Mesenchymal stem cell (in vitro differentiated cells and primary cell): ENCODE results near the gene OR2A42.
"Not testable (repeated sequence)": the region's sequence is repeated elsewhere in the genome, so short reads cannot be mapped to it uniquely, and the experiment has no call there.

Source experiments
- DNase-seq: peaks from one replicate; pipeline ENCODE4 v3.0.0-alpha.2; 2013
- H2AFZ ChIP-seq: one replicate; pipeline ENCODE4 v1.6.1; 2013; ENCODE audit warnings: low read depth, mild to moderate bottlenecking, control low read depth, inconsistent platforms, low read length, moderate library complexity
- H2AK5ac ChIP-seq: 2 replicates; pipeline ENCODE4 v1.6.1; 2013; ENCODE audit warnings: low read length, moderate library complexity, mild to moderate bottlenecking, inconsistent platforms; ENCODE audit not compliant: severe bottlenecking
- H2BK120ac ChIP-seq: one replicate; pipeline ENCODE4 v1.6.1; 2013; ENCODE audit warnings: low read depth, mild to moderate bottlenecking, inconsistent platforms, low read length, moderate library complexity
- H2BK12ac ChIP-seq, 2 experiments: one replicate each; pipeline ENCODE4 v1.6.1; 2013; ENCODE audit warnings: inconsistent platforms in 2 of 2, low read length in 2 of 2, mild to moderate bottlenecking in 2 of 2, moderate library complexity in 2 of 2, control low read depth in 1 of 2
- H2BK15ac ChIP-seq: one replicate; pipeline ENCODE4 v1.6.1; 2013; ENCODE audit warnings: mild to moderate bottlenecking, low read depth, inconsistent platforms; ENCODE audit not compliant: poor library complexity, severe bottlenecking
- H2BK5ac ChIP-seq: 2 replicates; pipeline ENCODE4 v1.6.1; 2013; ENCODE audit warnings: low read depth, mild to moderate bottlenecking, low read length, control low read depth, inconsistent platforms; ENCODE audit not compliant: poor library complexity, severe bottlenecking
- H3K14ac ChIP-seq, 2 experiments: one replicate each; pipeline ENCODE4 v1.6.1; 2013; ENCODE audit warnings: inconsistent platforms in 2 of 2, low read length in 2 of 2, control low read depth in 1 of 2, mild to moderate bottlenecking in 1 of 2, moderate library complexity in 1 of 2
- H3K18ac ChIP-seq, 2 experiments: one replicate each; pipeline ENCODE4 v1.6.1; 2013; ENCODE audit warnings: inconsistent platforms in 2 of 2, low read length in 2 of 2, control low read depth in 1 of 2, low read depth in 1 of 2, mild to moderate bottlenecking in 1 of 2
- H3K23ac ChIP-seq, 2 experiments: one replicate each; pipeline ENCODE4 v1.6.1; 2013; ENCODE audit warnings: inconsistent platforms in 2 of 2, low read length in 2 of 2, mild to moderate bottlenecking in 2 of 2, moderate library complexity in 2 of 2, control low read depth in 1 of 2
- H3K27ac ChIP-seq: 2 replicates; pipeline ENCODE4 v1.5.1; 2013; ENCODE audit warnings: mild to moderate bottlenecking, moderate library complexity, low read length, control low read depth, inconsistent platforms; ENCODE audit not compliant: poor library complexity, severe bottlenecking
- H3K27me3 ChIP-seq, 2 experiments: 2 replicates each; pipeline versions ENCODE4 v1.6.1 to v1.7.0; 2013; ENCODE audit warnings: low read length in 2 of 2, mild to moderate bottlenecking in 2 of 2, moderate library complexity in 2 of 2, control low read depth in 1 of 2, inconsistent platforms in 1 of 2; ENCODE audit not compliant: control insufficient read depth in 1 of 2, insufficient read depth in 1 of 2
- H3K36me3 ChIP-seq, 2 experiments: 2 replicates each; pipeline versions ENCODE4 v1.6.1 to v1.7.0; 2013; ENCODE audit warnings: low read length in 2 of 2, control low read depth in 1 of 2, inconsistent platforms in 1 of 2, low read depth in 1 of 2, mild to moderate bottlenecking in 1 of 2; ENCODE audit not compliant: insufficient read depth in 2 of 2, control insufficient read depth in 1 of 2
- H3K4ac ChIP-seq, 2 experiments: one replicate each; pipeline ENCODE4 v1.6.1; 2013; ENCODE audit warnings: inconsistent platforms in 2 of 2, low read length in 2 of 2, mild to moderate bottlenecking in 2 of 2, moderate library complexity in 2 of 2, control low read depth in 1 of 2, low read depth in 1 of 2
- H3K4me1 ChIP-seq: 2 replicates; pipeline ENCODE4 v1.6.1; 2013; ENCODE audit warnings: low read depth, low read length, control low read depth; ENCODE audit not compliant: control insufficient read depth, insufficient read depth
- H3K4me2 ChIP-seq: 2 replicates; pipeline ENCODE4 v1.6.1; 2013; ENCODE audit warnings: low read length, mild to moderate bottlenecking, inconsistent platforms; ENCODE audit not compliant: poor library complexity, severe bottlenecking
- H3K4me3 ChIP-seq, 2 experiments: 2 replicates each; pipeline versions ENCODE4 v1.5.1 to v1.7.0; 2013; ENCODE audit warnings: low read length in 2 of 2, mild to moderate bottlenecking in 2 of 2, control low read depth in 1 of 2, low read depth in 1 of 2; ENCODE audit not compliant: insufficient read depth in 1 of 2
- H3K79me1 ChIP-seq: replicated peaks from 2 replicates; pipeline ENCODE4 v1.6.1; 2013; ENCODE audit warnings: mild to moderate bottlenecking, control low read depth, low read length, inconsistent platforms; ENCODE audit not compliant: poor library complexity, severe bottlenecking
- H3K9ac ChIP-seq: 2 replicates; pipeline ENCODE4 v1.7.0; 2013; ENCODE audit warnings: mild to moderate bottlenecking, low read length, moderate library complexity
- H3K9me3 ChIP-seq: 2 replicates; pipeline ENCODE4 v1.7.0; 2013; ENCODE audit warnings: mild to moderate bottlenecking, low read length; ENCODE audit not compliant: control insufficient read depth
- H4K8ac ChIP-seq: one replicate; pipeline ENCODE4 v1.6.1; 2013; ENCODE audit warnings: inconsistent platforms, mild to moderate bottlenecking, low read length, moderate library complexity
- H4K91ac ChIP-seq: one replicate; pipeline ENCODE4 v1.6.1; 2013; ENCODE audit warnings: mild to moderate bottlenecking, low read length, inconsistent platforms
- WGBS: methylation state at CpG from one replicate; pipeline ENCODE4 v1.1.7; 2013; ENCODE audit warnings: mixed read lengths; 5-methylcytosine and 5-hydroxymethylcytosine counted together

The OR2A42 gene

GRCh38 chr7:144228810-144229209 is 10.6 kb downstream of the OR2A42 start:
- not testable (repeated sequence) for H3K79me1 ChIP-seq, H3K27me3 ChIP-seq, H3K4me2 ChIP-seq, H2BK15ac ChIP-seq, H3K14ac ChIP-seq, H2BK120ac ChIP-seq, H4K91ac ChIP-seq, H2AK5ac ChIP-seq, H2AFZ ChIP-seq, H2BK12ac ChIP-seq, DNase-seq, H3K36me3 ChIP-seq, H3K23ac ChIP-seq, H3K4me1 ChIP-seq, H4K8ac ChIP-seq, H3K4me3 ChIP-seq, H3K9ac ChIP-seq, H3K9me3 ChIP-seq, H3K4ac ChIP-seq, H3K18ac ChIP-seq, H2BK5ac ChIP-seq, H3K27ac ChIP-seq
- whole genome bisulfite sequencing: no CpG with 5 or more reads among the region's 3 CpGs

- not testable (repeated sequence) for H3K4me1 ChIP-seq, H3K27me3 ChIP-seq, H3K18ac ChIP-seq, H3K9me3 ChIP-seq, H3K4me2 ChIP-seq, H3K4ac ChIP-seq, H2BK12ac ChIP-seq, H3K4me3 ChIP-seq, H2AK5ac ChIP-seq, H4K8ac ChIP-seq, H3K23ac ChIP-seq, H2BK120ac ChIP-seq, H2BK5ac ChIP-seq, H3K9ac ChIP-seq, H2BK15ac ChIP-seq, DNase-seq, H3K36me3 ChIP-seq, H3K14ac ChIP-seq, H2AFZ ChIP-seq, H4K91ac ChIP-seq, H3K27ac ChIP-seq, H3K79me1 ChIP-seq
- WGBS: 100% methylated on average over 1 of the region's 4 CpGs
These were observed 12.5 kb downstream of the OR2A42 start for GRCh38 chr7:144226866-144227265.

GRCh38 chr7:144223675-144224074 is 15.7 kb downstream of the OR2A42 start:
- H2BK15ac ChIP-seq, H3K9ac ChIP-seq, H3K23ac ChIP-seq, H3K4ac ChIP-seq, H3K4me2 ChIP-seq, H3K79me1 ChIP-seq, H4K8ac ChIP-seq, H3K14ac ChIP-seq, DNase-seq, H2AK5ac ChIP-seq, H3K4me1 ChIP-seq, H3K9me3 ChIP-seq, H3K27ac ChIP-seq, H2BK5ac ChIP-seq, H3K27me3 ChIP-seq, H2AFZ ChIP-seq, H2BK120ac ChIP-seq, H3K4me3 ChIP-seq, H4K91ac ChIP-seq, H3K18ac ChIP-seq, H2BK12ac ChIP-seq, H3K36me3 ChIP-seq: not testable (repeated sequence)

- H3K36me3 ChIP-seq, H4K8ac ChIP-seq, DNase-seq, H2BK5ac ChIP-seq, H4K91ac ChIP-seq, H3K4me2 ChIP-seq, H2BK12ac ChIP-seq, H2BK15ac ChIP-seq, H3K23ac ChIP-seq, H3K4ac ChIP-seq, H2BK120ac ChIP-seq, H3K4me3 ChIP-seq, H2AFZ ChIP-seq, H2AK5ac ChIP-seq, H3K79me1 ChIP-seq, H3K27me3 ChIP-seq, H3K9me3 ChIP-seq, H3K9ac ChIP-seq, H3K27ac ChIP-seq, H3K18ac ChIP-seq, H3K4me1 ChIP-seq, H3K14ac ChIP-seq: not testable (repeated sequence)
These were observed 18.9 kb downstream of the OR2A42 start for GRCh38 chr7:144220531-144220930.
